Thyroid gland (tissue), 4 donors: ENCODE data around the gene GLIS2. TPM values are rescaled to one million over a fixed set of nuclear protein-coding genes. Genes with fewer than 3 reads are reported as not detected.
A peak's percentile ranks its signal among the peaks of the same experiment; 100 is the strongest.

ENCODE experiments used
- DNase-seq, 2 donors: peaks; one replicate each; pipeline ENCODE4 v3.0.0-alpha.2; 2019
- H3K27ac ChIP-seq, 3 donors: fragments of 200-600 bp; sonication (generic); 1 replicate in 2 of 3; 2 replicates in 1 of 3; pipeline ENCODE4 v1.5.1; 2016 to 2019; ENCODE audit warnings: mild to moderate bottlenecking in 1 of 3, moderate library complexity in 1 of 3
- H3K27me3 ChIP-seq: fragments of 200-600 bp; sonication (generic); one replicate; pipeline ENCODE4 v1.5.1; 2019
- H3K36me3 ChIP-seq, 2 donors: fragments of 200-600 bp; sonication (generic); one replicate each; pipeline ENCODE4 v1.5.1; 2016 to 2019
- H3K4me1 ChIP-seq, 2 donors: fragments of 200-600 bp; sonication (generic); one replicate each; pipeline ENCODE4 v1.5.1; 2017 to 2019
- H3K4me3 ChIP-seq, 3 donors: fragments of 200-600 bp; sonication (generic); replicated peaks in 1 of 3; 1 replicate in 2 of 3; 2 replicates in 1 of 3; pipeline ENCODE4 v1.5.1; 2016; ENCODE audit warnings: mild to moderate bottlenecking in 1 of 3
- H3K9me3 ChIP-seq: fragments of 200-600 bp; sonication (generic); one replicate; pipeline ENCODE4 v1.5.1; 2017
- POLR2A ChIP-seq, 2 donors: fragments of 450-650 bp; IDR thresholded peaks; one replicate each; pipeline ENCODE4 v1.6.1; 2017; ENCODE audit warnings: antibody characterized with exemption in 2 of 2, mild to moderate bottlenecking in 2 of 2, moderate library complexity in 1 of 2
- WGBS, 2 donors: methylation state at CpG; one replicate each; pipeline ENCODE4 v1.1.5; 2017; 5-methylcytosine and 5-hydroxymethylcytosine counted together
- intact Hi-C: fragments of 100-400 bp; cut with DNase I; formaldehyde crosslinking; loops from one replicate; pipeline ENCODE4 v1.15.1; 2023
- total RNA-seq, 4 donors: library from RNA; depleted of rRNA; stranded (reverse); fragments of >200 nt; gene quantifications; one replicate each; pipeline ENCODE4 v1.2.3, GENCODE V29; 2016
- TF ChIP-seq, protein P1 (sequence below), 6 experiments: fragments of 200-600 bp in 3 of 6; fragments of 450-650 bp in 3 of 6; sonication (generic) in 3 of 6; IDR thresholded peaks; one replicate each; pipeline ENCODE4 v1.5.1; 2016 to 2019; ENCODE audit warnings: antibody characterized with exemption in 6 of 6, mild to moderate bottlenecking in 2 of 6, inconsistent platforms in 1 of 6, moderate library complexity in 1 of 6

Gene GLIS2
- total RNA-seq, 4 donors from 2014 or later: 5.5 to 7.6 (median 6.7) TPM

DNA sequence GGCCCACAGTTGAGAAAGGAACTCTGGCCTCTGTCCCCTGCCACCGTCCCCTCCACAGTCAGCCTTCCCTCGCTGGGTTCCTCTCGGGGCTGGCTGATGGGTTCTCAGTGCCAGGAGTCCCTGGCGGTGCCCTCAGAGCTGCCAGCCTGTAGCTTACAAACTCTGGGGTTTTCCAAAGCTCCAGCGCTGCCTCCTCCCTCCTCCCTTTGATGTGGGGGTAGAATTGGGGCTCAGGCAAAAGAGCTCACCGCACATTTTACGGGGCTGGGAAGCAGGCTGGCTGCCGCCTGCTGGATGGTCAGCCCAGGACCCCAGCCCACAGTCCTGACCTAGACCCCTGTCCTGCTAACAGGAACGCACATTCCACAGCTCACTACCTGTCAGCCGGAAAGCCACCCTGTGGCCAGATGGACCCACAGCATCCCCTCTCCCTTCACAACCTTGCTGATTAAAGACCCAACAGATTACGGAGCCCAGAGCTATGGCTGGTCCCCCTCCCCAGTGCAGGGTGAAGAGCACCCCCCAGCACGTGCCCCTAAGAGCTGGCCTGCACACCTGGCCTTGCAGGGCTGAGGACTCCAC, 61.8 kb downstream of the GLIS2 start:
- Histone ChIP-seq H3K36me3 (peaks cover 0 to 10% of the 10 kb centered on the region in 2 donors), H3K9me3 (no peaks in the 10 kb centered on the region), H3K27me3 (no peaks in the 10 kb centered on the region), H3K4me3 (no peak overlapping the region), H3K27ac (peak overlapping the region; percentile 93 to 99 (median 98)), H3K4me1 (peaks cover 93 to 100% of the 10 kb centered on the region in 2 donors)
- intact Hi-C loops: no loop called here
- WGBS, 2 donors: 60 to 70% methylated on average over 10 of the region's 12 CpGs
- TF ChIP-seq POLR2A (IDR thresholded peaks at IDR 0.05): no peak
- TF ChIP-seq, protein P1, sequence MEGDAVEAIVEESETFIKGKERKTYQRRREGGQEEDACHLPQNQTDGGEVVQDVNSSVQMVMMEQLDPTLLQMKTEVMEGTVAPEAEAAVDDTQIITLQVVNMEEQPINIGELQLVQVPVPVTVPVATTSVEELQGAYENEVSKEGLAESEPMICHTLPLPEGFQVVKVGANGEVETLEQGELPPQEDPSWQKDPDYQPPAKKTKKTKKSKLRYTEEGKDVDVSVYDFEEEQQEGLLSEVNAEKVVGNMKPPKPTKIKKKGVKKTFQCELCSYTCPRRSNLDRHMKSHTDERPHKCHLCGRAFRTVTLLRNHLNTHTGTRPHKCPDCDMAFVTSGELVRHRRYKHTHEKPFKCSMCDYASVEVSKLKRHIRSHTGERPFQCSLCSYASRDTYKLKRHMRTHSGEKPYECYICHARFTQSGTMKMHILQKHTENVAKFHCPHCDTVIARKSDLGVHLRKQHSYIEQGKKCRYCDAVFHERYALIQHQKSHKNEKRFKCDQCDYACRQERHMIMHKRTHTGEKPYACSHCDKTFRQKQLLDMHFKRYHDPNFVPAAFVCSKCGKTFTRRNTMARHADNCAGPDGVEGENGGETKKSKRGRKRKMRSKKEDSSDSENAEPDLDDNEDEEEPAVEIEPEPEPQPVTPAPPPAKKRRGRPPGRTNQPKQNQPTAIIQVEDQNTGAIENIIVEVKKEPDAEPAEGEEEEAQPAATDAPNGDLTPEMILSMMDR (IDR thresholded peaks at IDR 0.05): no peak
- peak in 1 of 2 donors; percentile 52 for DNase-seq

DNA sequence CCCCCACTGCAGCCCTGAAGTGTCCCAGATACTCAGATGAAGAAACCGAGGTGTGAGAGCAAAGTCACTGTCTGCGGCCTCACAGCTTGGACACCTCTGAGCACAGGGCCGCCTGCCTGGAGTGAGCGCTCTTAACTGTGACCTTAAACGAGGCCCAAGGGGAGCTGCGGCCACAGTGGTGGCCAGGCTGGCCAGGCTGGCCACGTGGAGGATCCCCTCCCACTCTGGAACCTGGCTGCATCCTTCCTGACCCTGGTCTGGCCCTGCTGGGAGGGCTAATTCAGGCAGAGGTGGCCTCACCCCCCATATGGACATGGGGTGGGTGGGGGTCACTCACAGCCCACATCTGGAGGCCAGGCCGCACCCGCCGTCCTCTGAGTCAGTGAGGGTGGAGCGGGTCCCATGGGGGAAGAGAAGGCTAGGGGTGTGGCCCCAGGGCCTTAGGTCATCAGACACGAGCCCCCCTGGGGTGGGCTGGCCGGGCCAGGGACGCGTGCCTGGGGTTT, 62.3 kb downstream of the GLIS2 start:
- Histone ChIP-seq H3K4me3 (no peak overlapping the region), H3K36me3 (peaks cover 0 to 12% of the 10 kb centered on the region in 2 donors), H3K27me3 (no peaks in the 10 kb centered on the region), H3K9me3 (no peaks in the 10 kb centered on the region), H3K27ac (peak overlapping the region in 2 of 3 donors; percentile 93 to 98), H3K4me1 (peaks cover 88 to 98% of the 10 kb centered on the region in 2 donors)
- WGBS, 2 donors: 60 to 75% methylated on average over 10 to 14 of the region's 15 CpGs
- no peak for DNase-seq
- TF ChIP-seq, protein P1 (IDR thresholded peaks at IDR 0.05): no peak
- no peak for TF ChIP-seq POLR2A (IDR thresholded peaks at IDR 0.05)
- intact Hi-C loops: no loop called here

DNA sequence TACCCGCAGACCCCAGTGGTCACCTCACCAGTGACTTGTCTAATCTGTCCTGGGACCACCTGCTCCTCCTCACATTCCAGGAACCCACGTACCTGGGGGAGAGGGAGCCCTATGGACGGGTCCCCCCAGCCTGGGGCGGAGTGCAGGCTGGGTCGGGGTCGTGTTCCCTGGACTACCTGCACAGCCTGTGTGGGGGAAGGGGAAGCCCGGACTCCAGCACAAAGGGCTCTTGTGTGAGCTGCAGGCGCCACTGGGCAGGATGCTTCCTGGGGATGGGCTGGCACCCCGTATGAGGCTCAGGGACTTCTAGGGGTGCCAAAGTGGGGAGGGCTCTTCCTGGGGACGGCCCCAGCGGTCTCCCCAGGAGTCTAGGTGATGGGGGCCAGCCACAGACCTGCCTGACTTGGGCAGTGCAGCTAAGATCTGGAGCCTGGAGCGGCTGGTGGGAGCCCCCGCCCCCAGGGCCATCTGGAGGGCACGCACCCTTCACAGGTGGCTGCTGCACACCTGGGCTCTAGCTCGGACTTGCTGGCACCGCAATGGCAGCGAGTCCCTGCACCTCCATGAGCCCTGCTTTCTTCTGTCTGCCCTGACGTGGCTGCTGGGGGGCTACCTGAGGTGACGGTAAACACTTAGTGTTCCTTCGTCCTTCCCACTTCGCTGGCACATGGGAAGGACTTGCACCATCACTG, 63.3 kb downstream of the GLIS2 start:
- no peak overlapping the region for H3K4me3 ChIP-seq
- DNase-seq: peak in 1 of 2 donors; percentile 40
- peak overlapping the region; percentile 75 to 98 (median 93) for H3K27ac ChIP-seq
- TF ChIP-seq, protein P1 (IDR thresholded peaks at IDR 0.05): no peak
- TF ChIP-seq POLR2A (IDR thresholded peaks at IDR 0.05): no peak
- WGBS, 2 donors: 91 to 92% methylated on average over 6 to 15 of the region's 21 CpGs
- no peaks in the 10 kb centered on the region for H3K27me3 ChIP-seq
- peaks cover 78 to 89% of the 10 kb centered on the region in 2 donors for H3K4me1 ChIP-seq
- intact Hi-C loops: no loop called here
- H3K36me3 ChIP-seq: peaks cover 0 to 12% of the 10 kb centered on the region in 2 donors
- H3K9me3 ChIP-seq: no peaks in the 10 kb centered on the region

DNA sequence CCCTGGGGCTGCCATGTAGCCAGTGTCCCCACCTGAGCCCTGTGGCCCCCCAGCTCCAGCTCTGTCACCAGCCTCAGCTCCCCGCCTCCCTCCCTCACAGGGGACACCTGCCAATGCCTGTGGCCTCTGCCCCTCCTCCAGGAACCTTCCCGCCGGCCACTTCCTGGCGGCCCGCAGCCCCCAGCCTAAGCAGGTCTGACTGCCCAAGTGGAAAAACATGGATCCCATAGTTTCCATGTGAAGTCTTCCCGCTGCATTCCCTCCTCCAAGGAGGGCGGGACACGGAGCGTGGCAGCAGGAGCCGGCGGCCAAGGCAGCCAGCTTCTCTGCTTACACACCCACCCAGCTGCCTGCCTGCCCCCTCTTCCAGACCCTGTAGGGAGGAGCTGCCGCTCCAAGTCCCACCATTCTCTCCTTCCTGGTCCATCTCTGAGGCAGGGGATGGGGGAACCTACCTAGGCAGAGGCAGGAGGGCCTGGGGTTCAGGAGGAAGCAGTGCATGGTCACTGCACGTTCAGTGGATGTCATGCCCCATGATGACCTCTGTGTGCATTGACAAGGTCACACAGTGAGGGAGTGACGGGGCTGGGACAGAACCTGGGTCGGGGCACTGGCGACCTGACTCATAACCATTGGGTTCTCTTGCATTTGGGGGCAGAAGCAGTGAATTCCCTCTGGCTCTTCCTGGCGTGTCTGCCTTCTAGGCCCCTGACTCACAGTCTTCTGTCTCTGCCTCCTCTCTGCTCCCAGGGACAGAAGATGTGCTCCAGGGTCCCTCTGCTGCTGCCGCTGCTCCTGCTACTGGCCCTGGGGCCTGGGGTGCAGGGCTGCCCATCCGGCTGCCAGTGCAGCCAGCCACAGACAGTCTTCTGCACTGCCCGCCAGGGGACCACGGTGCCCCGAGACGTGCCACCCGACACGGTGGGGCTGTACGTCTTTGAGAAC, 64.5 kb downstream of the GLIS2 start:
- peak; percentile 60 to 76 for DNase-seq
- TF ChIP-seq, protein P1 (IDR thresholded peaks at IDR 0.05): no peak
- TF ChIP-seq POLR2A (IDR thresholded peaks at IDR 0.05): no peak
- H3K27ac ChIP-seq: peak overlapping the region; percentile 73 to 98 (median 75)
- intact Hi-C loops: no loop called here
- H3K4me1 ChIP-seq: peaks cover 66 to 76% of the 10 kb centered on the region in 2 donors
- H3K4me3 ChIP-seq: no peak overlapping the region
- 59 to 64% methylated on average over 14 to 17 of the region's 26 CpGs for WGBS, 2 donors
- H3K9me3 ChIP-seq: no peaks in the 10 kb centered on the region
- peaks cover 0 to 12% of the 10 kb centered on the region in 2 donors for H3K36me3 ChIP-seq
- H3K27me3 ChIP-seq: no peaks in the 10 kb centered on the region
